ENCODE data around the gene DISP3.

DISP3 gene, protein sequence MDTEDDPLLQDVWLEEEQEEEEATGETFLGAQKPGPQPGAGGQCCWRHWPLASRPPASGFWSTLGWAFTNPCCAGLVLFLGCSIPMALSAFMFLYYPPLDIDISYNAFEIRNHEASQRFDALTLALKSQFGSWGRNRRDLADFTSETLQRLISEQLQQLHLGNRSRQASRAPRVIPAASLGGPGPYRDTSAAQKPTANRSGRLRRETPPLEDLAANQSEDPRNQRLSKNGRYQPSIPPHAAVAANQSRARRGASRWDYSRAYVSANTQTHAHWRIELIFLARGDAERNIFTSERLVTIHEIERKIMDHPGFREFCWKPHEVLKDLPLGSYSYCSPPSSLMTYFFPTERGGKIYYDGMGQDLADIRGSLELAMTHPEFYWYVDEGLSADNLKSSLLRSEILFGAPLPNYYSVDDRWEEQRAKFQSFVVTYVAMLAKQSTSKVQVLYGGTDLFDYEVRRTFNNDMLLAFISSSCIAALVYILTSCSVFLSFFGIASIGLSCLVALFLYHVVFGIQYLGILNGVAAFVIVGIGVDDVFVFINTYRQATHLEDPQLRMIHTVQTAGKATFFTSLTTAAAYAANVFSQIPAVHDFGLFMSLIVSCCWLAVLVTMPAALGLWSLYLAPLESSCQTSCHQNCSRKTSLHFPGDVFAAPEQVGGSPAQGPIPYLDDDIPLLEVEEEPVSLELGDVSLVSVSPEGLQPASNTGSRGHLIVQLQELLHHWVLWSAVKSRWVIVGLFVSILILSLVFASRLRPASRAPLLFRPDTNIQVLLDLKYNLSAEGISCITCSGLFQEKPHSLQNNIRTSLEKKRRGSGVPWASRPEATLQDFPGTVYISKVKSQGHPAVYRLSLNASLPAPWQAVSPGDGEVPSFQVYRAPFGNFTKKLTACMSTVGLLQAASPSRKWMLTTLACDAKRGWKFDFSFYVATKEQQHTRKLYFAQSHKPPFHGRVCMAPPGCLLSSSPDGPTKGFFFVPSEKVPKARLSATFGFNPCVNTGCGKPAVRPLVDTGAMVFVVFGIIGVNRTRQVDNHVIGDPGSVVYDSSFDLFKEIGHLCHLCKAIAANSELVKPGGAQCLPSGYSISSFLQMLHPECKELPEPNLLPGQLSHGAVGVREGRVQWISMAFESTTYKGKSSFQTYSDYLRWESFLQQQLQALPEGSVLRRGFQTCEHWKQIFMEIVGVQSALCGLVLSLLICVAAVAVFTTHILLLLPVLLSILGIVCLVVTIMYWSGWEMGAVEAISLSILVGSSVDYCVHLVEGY (N-terminal part only)

DNA sequence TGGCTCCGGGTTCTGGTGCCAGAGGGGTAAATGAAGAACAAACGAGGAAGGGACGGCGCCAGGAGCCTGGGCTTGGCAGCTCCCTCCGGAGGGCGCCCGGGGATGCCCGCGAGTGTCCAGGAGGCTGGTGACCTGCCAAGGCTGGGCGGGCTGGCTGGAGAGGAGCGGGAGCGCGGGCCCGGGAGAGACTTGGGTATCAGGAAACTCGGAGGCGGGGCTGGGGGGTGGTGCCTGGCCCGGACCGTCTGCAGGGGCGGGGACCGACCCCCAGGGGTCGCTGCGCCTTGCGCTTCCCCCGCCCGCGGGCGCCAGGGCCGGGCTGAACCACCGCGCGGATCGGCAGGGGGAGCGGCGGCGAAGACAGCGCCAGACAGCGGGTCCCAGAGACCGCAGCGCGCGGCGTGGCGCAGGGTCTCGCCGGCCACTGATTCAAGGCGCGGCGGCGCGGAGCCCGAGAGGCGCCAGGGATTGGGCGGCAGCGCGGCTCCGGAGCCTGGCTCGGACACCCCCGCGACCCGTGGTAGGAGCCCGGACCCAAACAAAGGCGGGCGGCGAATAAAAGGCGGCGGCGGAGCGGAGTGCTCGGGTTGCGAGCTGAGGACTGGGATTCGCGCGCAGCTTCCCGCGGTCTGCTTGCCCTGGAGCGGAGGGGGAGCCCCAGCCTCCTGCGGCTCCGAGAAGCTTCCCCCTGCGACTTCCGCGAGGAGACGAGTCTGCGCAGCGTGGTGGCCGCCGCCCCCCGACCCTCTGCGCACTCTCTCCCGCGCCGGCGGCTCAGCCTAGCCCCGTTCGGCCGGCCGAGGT is at the start of gene DISP3:
DISP3 (plus strand) TSS at position 585 of the 804 bp plus-strand sequence. CDS start 21,838 bp downstream, outside the sequence.
- no peak for DNase-seq (ENCODE audit: low read depth, low spot score)

DNA sequence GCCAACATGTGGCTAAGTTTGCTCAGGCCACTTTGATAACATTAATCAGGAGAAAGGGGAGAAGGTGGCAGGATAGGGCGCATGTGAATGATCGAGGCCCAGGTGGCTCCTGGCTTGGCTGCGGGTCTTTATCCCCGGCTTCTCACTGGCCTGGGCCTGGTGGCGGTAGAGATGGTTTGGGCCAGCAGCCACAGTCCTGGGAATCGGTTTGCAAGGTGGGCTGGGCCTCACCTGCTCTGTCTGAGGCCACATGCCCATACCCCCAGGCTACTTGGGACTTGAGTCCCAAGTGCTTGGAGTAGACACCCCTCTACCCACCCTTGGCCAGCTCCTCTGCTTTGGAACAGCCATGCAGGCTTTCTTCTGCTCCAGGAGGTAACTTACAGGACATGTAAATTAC is 49.7 kb upstream of the DISP3 start:
- no peak for DNase-seq (ENCODE audit: low read depth, low spot score)

DNA sequence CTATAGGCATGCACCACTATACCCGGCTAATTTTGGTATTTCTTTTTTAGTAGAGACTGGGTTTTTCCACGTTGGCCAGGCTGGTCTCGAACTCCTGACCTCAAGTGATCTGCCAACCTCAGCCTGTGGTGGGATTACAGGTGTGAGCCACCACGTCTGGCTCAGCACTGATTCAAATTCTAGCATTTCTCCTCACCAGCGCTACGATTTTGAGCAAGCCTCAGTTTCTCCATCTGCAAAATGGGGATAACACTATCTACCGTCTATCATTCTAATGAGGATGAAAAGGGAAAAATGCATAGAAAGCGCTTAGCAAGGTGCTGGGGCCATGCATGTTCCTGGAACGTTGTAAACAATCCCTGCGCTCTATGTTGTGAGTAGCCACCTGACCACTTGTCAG is 49.0 kb upstream of the DISP3 start:
- DNase-seq (ENCODE audit: low read depth, low spot score) = no peak

DNA sequence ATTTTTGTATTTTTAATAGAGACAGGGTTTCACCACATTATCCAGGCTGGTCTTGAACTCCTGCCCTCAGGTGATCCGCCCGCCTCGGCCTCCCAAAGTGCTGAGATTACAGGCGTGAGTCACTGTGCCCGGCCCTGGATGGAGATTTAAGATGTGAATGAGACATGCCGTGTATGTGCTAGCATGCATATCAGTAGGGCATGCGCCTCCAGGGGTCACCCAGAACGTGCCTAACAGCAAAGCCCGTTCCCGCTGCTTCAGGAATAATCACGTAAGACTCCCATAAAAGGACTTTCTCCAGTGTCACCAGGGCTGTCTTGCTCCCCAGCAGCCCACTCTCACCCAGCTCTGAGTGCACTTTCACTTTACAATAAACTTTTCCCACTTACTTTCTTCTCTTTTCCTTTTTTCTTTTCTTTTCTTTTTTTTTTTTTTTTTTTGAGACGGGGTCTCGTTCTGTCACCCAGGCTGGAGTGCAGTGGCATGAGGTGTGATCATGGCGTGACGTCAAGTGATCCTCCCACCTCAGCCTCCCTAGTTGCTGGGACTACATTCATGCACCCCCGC is 46.9 kb upstream of the DISP3 start:
- DNase-seq (ENCODE audit: low read depth, low spot score) = no peak

DNA sequence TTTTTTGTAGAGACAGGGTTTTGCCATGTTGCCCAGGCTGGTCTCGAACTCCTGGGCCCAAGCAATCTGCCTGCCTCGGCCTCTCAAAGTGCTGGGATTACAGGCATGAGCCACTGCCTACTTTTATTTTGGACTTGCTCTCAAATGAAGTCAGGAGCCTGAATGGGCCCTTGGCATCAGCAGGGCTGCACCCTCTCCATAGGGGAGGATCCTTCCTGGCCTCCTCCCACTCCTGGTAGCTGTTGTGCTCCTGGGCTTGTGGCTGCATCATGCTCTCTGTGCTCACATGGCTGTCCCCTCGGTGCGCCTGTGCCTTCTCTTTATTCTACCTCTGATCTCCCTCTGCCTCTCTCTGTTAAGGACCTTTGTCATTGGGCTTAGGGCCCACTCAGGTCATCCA is 46.4 kb upstream of the DISP3 start:
- no peak for DNase-seq (ENCODE audit: low read depth, low spot score)

DNA sequence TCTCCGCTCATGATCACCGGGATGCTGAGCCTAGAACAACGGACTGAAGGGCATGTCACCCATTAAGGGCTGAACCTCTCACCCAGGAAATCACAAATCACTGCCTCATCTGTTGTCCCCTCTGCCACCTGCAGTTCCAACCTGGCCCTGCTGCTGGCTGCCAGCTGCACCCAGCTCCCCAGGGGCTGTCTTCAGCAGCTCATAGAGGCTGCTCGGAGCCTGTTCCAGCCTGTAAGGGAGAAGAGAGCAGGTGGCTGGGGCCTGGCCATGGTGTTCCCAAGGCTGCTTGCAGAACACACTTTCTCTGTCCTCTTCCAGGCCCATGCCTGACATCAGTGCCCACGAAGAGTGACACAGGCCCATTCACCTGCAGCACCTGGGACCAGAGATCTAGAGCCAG is 44.5 kb upstream of the DISP3 start:
- DNase-seq (ENCODE audit: low read depth, low spot score) = no peak

DNA sequence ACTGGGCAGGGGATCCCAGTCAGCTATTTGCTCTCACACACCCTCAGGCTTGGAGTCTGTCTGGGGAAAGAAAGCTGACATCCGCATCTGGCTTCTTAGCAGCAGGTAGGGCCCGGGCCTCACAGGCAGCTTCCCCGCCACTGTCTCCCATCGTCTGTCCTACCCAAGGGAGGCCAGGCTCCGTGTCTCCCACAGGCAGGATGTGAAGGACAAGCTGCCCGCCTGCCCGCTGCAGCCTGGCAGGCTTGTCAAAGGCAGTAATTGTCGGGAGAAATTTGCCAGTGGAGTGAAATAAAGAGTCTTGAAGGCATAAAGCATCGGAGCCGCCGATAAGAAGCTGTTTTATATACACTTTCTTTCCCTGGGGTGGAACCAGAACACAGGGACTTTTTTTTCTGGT is 44.0 kb upstream of the DISP3 start:
- DNase-seq (ENCODE audit: low read depth, low spot score) = no peak

DNA sequence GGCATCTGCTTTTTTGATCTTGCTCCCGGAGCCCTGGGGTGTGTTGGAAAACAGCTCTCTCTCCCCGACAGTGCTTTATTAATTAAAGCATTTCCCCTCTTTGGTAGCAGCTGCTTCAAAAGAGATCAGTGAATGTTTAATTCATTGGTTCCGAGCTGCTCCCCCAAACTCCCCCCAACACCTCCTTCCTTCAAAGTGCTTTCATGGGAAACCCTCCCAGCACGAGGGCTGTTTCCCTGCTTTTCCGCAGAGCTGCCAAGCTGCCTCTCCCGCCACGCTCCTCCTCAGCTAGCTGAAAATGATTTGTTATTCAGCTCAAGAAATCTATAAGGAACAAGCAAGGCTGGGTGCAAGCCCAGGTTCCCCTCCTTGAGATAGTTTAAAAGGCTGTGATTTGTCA is 40.0 kb upstream of the DISP3 start:
- no peak for DNase-seq (ENCODE audit: low read depth, low spot score)

DNA sequence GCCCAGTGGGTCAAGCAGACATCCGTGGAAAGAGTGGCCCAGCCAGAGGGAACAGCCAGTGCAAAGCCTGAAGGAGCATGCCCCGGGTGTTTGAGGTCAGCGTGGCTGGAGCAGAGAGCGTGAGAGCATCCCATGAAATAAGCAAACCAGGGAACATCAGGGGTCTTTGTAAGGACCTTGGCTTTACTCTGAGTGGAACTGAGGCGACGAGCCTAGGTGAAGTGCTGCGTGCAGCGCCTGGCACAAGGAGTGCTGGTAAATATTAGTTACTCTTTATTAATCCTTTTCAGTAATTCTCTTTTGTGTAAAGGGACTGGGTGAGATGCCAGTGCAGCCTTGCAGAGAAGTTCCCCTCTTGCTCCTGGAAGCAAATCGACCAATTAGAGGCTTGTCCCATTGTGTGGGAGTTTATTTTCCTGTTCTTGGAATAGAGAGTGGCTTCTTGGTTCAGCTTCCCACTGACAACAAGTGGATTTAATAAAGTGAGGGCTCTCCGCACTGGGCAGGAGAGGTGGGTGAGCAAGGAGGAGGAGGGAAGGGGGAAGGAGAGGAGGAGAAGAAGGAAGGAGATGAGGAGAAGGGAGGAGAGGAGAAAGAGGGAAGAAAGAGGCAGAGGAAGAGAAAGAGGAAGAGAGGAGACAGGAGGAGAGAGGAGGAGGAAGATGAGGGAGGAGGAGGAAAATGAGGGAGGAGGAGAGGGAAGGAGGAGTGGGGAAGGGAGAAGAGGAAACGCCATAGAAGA is 37.6 kb upstream of the DISP3 start:
- no peak for DNase-seq (ENCODE audit: low read depth, low spot score)

DNA sequence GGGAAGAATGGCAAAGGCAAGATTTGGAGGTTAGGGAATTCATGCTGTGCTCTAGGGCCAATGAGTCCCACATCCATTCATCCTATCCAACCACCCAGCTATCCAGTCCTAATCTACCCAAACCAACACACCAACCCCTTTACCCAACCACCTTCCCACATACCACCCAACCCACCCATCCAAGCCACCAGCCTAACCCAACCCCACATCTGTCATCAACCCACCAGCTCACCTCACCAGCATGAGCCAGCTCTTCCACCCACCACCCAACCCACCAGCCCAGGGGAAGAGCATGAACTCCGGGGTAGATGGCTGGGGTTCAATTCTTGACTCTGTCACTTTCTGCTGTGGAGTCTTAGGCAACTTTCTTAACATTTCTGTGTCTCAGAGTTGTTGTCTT is 35.9 kb upstream of the DISP3 start:
- DNase-seq (ENCODE audit: low read depth, low spot score) = no peak

DNA sequence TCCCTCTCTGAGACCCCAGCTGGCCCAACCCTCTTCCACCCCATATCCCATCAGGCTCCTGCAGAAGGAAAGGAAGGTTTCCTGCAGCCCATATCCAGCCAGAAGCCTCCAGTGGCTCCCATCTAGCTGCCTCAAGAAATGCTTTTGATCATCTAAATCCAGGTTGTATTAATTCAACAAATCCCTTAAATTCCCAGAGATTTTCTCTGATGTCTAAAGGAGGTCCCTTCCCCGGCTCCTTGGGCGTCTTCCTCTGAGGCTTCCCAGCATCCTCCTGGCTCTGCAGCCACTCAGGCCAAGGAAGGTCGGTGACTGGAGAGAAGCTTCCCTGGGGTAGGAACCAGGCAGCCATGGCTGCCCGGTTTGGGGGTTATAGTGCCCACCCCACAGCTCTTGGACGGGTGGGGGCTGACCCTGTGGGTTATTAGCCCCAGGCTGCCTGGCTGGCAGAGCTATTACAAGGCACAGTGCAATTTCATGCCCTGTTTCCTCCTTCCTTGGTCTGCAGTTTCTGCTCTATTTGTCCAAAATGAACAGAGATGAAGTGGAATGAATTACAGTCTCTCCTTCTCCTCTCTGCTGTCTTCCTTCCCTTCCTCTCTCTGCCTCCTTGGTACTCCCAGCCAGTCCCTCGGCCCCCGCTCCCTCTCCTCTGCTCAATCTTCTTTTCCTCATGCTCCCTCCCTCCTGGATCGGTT is 34.8 kb upstream of the DISP3 start:
- DNase-seq (ENCODE audit: low read depth, low spot score) = no peak

DNA sequence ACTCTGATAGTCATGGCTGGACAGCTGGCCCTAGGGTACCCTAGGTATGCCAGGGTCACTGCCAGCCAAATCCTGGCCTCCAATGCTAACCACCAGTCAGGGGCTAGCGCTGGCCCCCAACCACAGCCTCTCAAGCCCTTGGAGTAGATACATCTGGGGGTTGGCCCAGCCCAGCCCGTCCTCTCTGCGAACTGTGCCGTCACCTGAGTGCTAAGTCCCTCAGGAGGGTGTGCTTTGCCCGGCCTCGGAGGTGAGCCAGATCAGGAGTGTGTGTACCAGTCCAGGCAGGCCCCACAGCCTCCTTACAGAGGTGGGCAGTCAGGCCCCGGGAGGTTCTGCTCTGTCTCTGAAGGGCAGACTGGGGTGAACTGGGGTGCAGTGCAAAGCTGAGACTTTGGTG is 34.0 kb upstream of the DISP3 start:
- no peak for DNase-seq (ENCODE audit: low read depth, low spot score)

DNA sequence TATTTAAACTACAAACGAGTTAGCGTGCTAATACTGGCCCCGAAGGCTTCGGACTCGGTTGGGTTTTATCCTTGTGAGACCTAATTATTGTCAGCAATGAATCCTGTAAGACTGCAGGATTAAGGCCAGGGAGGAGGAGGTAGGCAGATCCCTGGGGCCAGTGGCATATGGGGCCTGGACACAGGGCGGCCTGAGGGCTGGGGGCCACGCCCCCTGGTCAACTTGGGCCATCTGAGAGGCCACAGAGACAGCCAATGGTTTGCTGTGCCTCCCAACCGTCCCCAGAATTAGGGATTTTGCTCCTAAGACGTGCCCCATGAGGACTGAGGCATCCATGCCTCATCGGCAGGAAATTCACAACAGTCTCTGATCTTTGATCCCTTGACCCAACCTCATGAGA is 31.1 kb upstream of the DISP3 start:
- no peak for DNase-seq (ENCODE audit: low read depth, low spot score)

DNA sequence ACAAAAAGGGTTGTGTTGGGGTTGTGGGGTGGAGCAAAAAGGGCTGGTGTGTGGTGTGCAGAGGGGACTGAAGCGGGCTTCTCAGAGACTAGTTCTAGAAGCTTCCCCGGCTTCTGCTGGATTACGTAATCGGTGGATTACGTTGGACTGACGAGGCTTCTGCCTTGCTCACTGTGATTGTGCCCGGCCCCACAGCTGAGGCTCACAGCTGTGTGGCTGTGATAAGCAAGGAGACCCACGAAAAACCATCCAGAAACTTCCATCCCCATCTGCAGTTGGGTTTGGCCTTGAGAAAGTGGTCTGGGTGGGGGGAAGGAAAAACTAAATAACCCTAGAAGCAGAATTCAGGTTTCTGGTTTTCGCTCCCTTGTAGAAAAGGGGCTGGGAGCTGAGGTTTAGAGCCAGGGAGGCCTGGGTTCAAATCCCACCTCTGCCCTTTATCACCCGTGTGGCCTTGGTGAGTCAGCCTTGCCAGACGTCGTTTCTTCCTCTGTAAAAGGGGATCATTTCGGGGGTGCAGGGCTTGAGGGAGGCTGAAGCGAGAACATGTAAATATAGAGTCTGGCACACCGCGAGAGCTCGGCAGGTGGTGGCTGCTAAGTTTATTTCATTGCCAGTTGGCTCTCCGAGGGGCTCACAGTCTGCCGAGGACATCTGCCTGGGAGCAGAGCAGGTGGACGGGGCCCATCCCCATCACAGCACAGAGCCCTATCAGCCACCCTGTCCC is 30.4 kb upstream of the DISP3 start:
- DNase-seq (ENCODE audit: low read depth, low spot score) = no peak

DNA sequence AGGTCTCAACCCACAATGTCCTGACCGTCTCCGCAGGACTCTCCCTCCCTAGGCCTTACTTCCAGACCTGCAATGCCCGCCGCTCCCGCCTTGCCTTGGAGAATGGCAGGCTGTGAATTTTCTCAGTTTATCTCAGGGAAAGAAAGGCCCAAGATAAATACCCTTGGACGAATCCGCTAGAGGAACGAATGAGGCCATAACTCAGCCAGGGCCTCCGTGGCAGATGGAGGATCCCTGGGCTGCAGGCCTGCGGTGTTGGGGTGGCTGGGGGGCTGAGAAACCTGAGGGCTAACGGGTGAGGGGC is 29.9 kb upstream of the DISP3 start:
- no peak for DNase-seq (ENCODE audit: low read depth, low spot score)

DNA sequence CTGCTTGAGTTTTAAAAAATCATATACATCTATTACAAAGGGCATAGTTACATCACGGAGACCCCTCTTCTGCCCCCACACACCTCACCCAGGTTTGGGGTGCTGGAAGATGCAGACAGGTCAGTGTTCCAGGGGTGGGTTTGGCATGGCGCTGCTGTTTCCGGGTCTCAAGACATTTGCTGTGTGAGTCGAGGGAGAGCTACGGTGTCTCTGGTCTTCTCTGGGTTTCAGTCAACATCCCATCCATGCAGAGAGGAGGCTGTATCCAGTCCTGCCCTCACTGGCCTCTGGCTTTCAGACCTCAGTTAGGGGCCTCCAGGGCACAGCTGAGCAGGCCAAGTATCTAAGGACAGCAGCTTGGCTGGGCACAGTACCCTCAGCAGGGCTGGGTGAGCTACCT is 28.6 kb upstream of the DISP3 start:
- DNase-seq (ENCODE audit: low read depth, low spot score) = no peak

DNA sequence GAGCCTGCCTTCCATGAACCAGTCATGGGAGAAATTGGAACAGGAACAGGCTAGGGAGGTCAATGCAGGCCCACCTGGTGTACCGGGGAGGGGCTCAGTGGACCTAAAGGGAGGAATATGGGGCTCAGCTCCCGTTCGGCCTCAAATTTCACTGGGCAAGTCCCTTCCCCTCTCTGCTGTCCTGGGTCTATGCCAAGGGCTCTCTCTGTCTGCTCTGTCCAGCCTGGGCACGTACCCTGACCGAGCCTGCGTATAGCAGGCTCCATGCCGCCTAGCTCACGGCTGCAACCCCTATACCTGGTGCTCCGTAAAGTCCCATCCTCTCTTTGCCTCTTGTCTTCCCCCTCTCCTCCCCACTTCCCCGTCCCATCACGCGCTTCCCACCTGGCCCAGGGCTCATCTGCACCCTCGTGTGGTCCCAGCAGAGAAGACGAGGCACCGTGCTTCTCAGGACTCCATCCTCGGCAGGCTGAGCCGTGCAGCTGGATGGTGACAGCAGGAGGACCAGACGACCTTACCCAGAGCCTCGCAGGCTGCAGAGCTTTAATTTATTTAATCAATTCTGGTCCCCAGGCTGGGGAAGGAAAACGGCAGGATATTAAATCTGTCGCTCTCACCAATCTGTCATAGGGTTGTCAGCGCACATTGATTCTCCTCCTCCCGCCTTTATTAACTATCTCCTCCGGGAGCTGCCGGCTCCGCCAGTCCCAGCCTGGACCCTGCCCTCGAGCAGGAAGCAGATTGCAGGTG is 25.0 kb upstream of the DISP3 start:
- no peak for DNase-seq (ENCODE audit: low read depth, low spot score)

DNA sequence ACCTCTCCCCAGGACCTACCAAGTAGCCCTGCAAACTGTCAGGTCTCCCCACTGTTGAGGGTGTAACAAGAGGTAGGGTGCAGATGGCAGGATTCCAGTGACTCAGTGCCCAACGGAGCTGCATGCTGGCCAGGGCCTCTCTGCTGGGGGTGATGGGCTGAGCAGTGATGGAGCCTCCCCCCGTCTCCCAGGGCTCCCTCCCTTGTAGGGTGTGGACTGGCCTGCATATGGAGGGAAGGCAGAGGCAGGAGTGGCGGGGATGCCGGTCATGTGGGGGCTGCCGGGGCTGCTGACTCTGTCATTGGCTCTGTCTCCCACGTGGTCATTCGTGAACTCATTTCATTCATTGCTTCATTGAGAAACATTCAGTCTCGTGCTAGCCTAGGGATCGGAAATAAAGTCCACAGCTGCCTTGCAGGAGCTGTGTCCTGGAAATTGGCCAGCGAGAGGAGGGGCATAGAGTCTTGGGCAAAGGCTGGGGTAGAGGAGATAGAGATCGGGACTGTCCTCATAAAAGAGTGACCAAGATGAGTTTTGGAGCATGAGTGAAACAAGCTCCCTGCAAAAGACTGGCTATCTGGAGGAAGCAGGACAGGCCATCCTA is 22.9 kb upstream of the DISP3 start:
- no peak for DNase-seq (ENCODE audit: low read depth, low spot score)

Data from brain pericyte (primary cell).